GM23338 (cell line): ENCODE data around the gene HRH3. TPM values are rescaled to one million over a fixed set of nuclear protein-coding genes. Genes with fewer than 3 reads are reported as not detected.

Experiments
- ATAC-seq: fragments of 200-7000 bp; cut with Tn5 transposase; 3 replicates; pipeline ENCODE4 v1.9.1; 2020
- DNase-seq: peaks from one replicate; pipeline ENCODE4 v3.0.0-alpha.2; 2015; ENCODE audit warnings: low spot score
- H2AFZ ChIP-seq: fragments of 200-600 bp; sonication (generic); 2 replicates; pipeline ENCODE4 v1.8.0; 2016; ENCODE audit warnings: antibody characterized with exemption, mild to moderate bottlenecking, moderate library complexity
- H3F3A ChIP-seq: fragments of 200-600 bp; sonication (generic); replicated peaks from 2 replicates; pipeline ENCODE4 v1.8.0; 2017; ENCODE audit warnings: antibody characterized with exemption, mixed run types, low read depth
- H3K27ac ChIP-seq: fragments of 200-600 bp; sonication (generic); 2 replicates; pipeline ENCODE4 v1.6.1; 2016; ENCODE audit warnings: low read depth
- H3K27me3 ChIP-seq: fragments of 200-600 bp; sonication (generic); 2 replicates; pipeline ENCODE4 v1.8.0; 2016; ENCODE audit warnings: mild to moderate bottlenecking, mixed run types, moderate library complexity; ENCODE audit not compliant: insufficient read depth
- H3K36me3 ChIP-seq: fragments of 200-600 bp; sonication (generic); 2 replicates; pipeline ENCODE4 v1.8.0; 2016; ENCODE audit warnings: mild to moderate bottlenecking; ENCODE audit not compliant: insufficient read depth
- H3K4me1 ChIP-seq: fragments of 200-600 bp; sonication (generic); 2 replicates; pipeline ENCODE4 v1.8.0; 2016; ENCODE audit warnings: mild to moderate bottlenecking, moderate library complexity; ENCODE audit not compliant: insufficient read depth
- H3K4me2 ChIP-seq: fragments of 200-600 bp; sonication (generic); 2 replicates; pipeline ENCODE4 v1.7.1; 2017; ENCODE audit warnings: mixed run types
- H3K4me3 ChIP-seq: fragments of 200-600 bp; sonication (generic); 2 replicates; pipeline ENCODE4 v1.6.1; 2016; ENCODE audit warnings: mixed run types
- H3K79me2 ChIP-seq: fragments of 200-600 bp; sonication (generic); replicated peaks from 2 replicates; pipeline ENCODE4 v1.8.0; 2017; ENCODE audit warnings: mild to moderate bottlenecking; ENCODE audit not compliant: insufficient read depth
- H3K9me2 ChIP-seq: fragments of 200-600 bp; sonication (generic); 2 replicates; pipeline ENCODE4 v1.8.0; 2017; ENCODE audit not compliant: insufficient read depth
- H4K20me1 ChIP-seq: fragments of 200-600 bp; sonication (generic); replicated peaks from 2 replicates; pipeline ENCODE4 v1.8.0; 2017; ENCODE audit warnings: mild to moderate bottlenecking; ENCODE audit not compliant: insufficient read depth
- H3K27ac Mint-ChIP-seq: 2 replicates; pipeline ENCODE4 v1.8.0; 2020; ENCODE audit warnings: inconsistent platforms, mild to moderate bottlenecking, moderate library complexity, mixed read lengths
- H3K27me3 Mint-ChIP-seq: 3 replicates; pipeline ENCODE4 v1.8.0; 2022; ENCODE audit warnings: low read depth, mild to moderate bottlenecking, moderate library complexity, mixed read lengths, inconsistent platforms; ENCODE audit not compliant: insufficient read depth, poor library complexity
- H3K36me3 Mint-ChIP-seq: 3 replicates; pipeline ENCODE4 v1.8.0; 2021; ENCODE audit warnings: low read depth, mild to moderate bottlenecking, inconsistent platforms, moderate library complexity, mixed read lengths
- H3K4me1 Mint-ChIP-seq: 3 replicates; pipeline ENCODE4 v1.8.0; 2020; ENCODE audit warnings: mild to moderate bottlenecking, inconsistent platforms, mixed read lengths
- H3K4me3 Mint-ChIP-seq: 3 replicates; pipeline ENCODE4 v1.8.0; 2021; ENCODE audit warnings: moderate library complexity, mild to moderate bottlenecking, inconsistent platforms, mixed read lengths
- H3K9me3 Mint-ChIP-seq: 3 replicates; pipeline ENCODE4 v1.8.0; 2020; ENCODE audit warnings: moderate library complexity, mild to moderate bottlenecking, inconsistent platforms, mixed read lengths
- CREB1 ChIP-seq: fragments of 250-450 bp; sonication (Bioruptor Pico); IDR thresholded peaks from 2 replicates; pipeline ENCODE4 v1.5.0; 2020; ENCODE audit warnings: low read depth, mild to moderate bottlenecking, moderate library complexity
- CTCF ChIP-seq, 2 experiments: fragments of 200-600 bp in 1 of 2; sonication (generic) in 1 of 2; conservative IDR thresholded peaks; 2 replicates each; pipeline versions ENCODE4 v1.5.1 to v1.6.1; 2016 to 2017; ENCODE audit warnings: antibody characterized with exemption in 2 of 2, low read depth in 2 of 2, mild to moderate bottlenecking in 2 of 2, moderate library complexity in 1 of 2
- ETS1 ChIP-seq: IDR thresholded peaks from 2 replicates; pipeline ENCODE4 v1.6.1; 2016; ENCODE audit warnings: antibody characterized with exemption
- EZH2 ChIP-seq: fragments of 200-600 bp; sonication (generic); IDR thresholded peaks from one replicate; pipeline ENCODE4 v1.8.0; 2017; ENCODE audit warnings: antibody characterized with exemption, mild to moderate bottlenecking, low read depth; ENCODE audit not compliant: unreplicated experiment
- EZH2phosphoT487 ChIP-seq: fragments of 200-600 bp; sonication (generic); IDR thresholded peaks from one replicate; pipeline ENCODE4 v1.8.1; 2018; ENCODE audit warnings: antibody characterized with exemption; ENCODE audit not compliant: unreplicated experiment
- JUNB ChIP-seq: IDR thresholded peaks from one replicate; pipeline ENCODE4 v1.6.1; 2016; ENCODE audit warnings: antibody characterized with exemption; ENCODE audit not compliant: unreplicated experiment
- NANOG ChIP-seq: IDR thresholded peaks from 2 replicates; pipeline ENCODE4 v1.6.1; 2016; ENCODE audit warnings: antibody characterized with exemption, borderline replicate concordance
- POLR2AphosphoS5 ChIP-seq: IDR thresholded peaks from 2 replicates; pipeline ENCODE4 v1.6.1; 2016; ENCODE audit warnings: antibody characterized with exemption, low read depth
- REST ChIP-seq: IDR thresholded peaks from one replicate; pipeline ENCODE4 v1.6.1; 2018; ENCODE audit warnings: antibody characterized with exemption; ENCODE audit not compliant: unreplicated experiment
- STAT1 ChIP-seq: IDR thresholded peaks from one replicate; pipeline ENCODE4 v1.6.1; 2016; ENCODE audit warnings: antibody characterized with exemption; ENCODE audit not compliant: unreplicated experiment
- ZNF114 ChIP-seq: fragments of 250-450 bp; sonication (Bioruptor Pico); IDR thresholded peaks from 2 replicates; pipeline ENCODE4 v1.5.0; 2020; ENCODE audit warnings: mild to moderate bottlenecking, moderate library complexity
- ZNF331 ChIP-seq: fragments of 250-450 bp; sonication (Bioruptor Pico); IDR thresholded peaks from 2 replicates; pipeline ENCODE4 v1.5.0; 2020; ENCODE audit warnings: low read depth, mild to moderate bottlenecking, moderate library complexity
- ZNF462 ChIP-seq: fragments of 250-450 bp; sonication (Bioruptor Pico); IDR thresholded peaks from 2 replicates; pipeline ENCODE4 v1.5.0; 2020; ENCODE audit warnings: mild to moderate bottlenecking, moderate library complexity
- polyA plus RNA-seq: library from polyadenylated mRNA; unstranded; fragments of >200 nt; fragmentation: Nextera tagmentation; extraction: Ambion mirVana; gene quantifications from 2 replicates; pipeline ENCODE4 v1.2.1, GENCODE V29; 2016
- total RNA-seq: library from RNA; depleted of rRNA; stranded (reverse); fragments of >200 nt; shearing (Covaris generic); gene quantifications from 2 replicates; pipeline ENCODE4 v1.2.3, GENCODE V29; 2014

HRH3 gene
- total and polyA plus RNA-seq, 2 experiments from 2014 or later = 1.5 to 5.2 TPM

- H3K79me2 ChIP-seq = peaks cover 49% of the 10 kb centered on the region
Measured at GRCh38 chr20:62255976-62256375, 35.9 kb upstream of the HRH3 start.

More at GRCh38 chr20:62255976-62256375, 35.9 kb upstream of the HRH3 start:
- H2AFZ ChIP-seq = no peak overlapping the region
- Mint-ChIP-seq H3K27ac (no peak overlapping the region), H3K9me3 (no peaks in the 10 kb centered on the region; the same call in 2 of the 3 replicates), H3K36me3 (peaks cover 14% of the 10 kb centered on the region), H3K4me1 (peaks cover 10% of the 10 kb centered on the region), H3K27me3 (peaks cover 7% of the 10 kb centered on the region), H3K4me3 (no peak overlapping the region)
- no peaks in the 10 kb centered on the region; the same call in 1 of the 2 replicates for H3K36me3 ChIP-seq
- H3K4me1 ChIP-seq = no peaks in the 10 kb centered on the region
- no peak overlapping the region for H3K27ac ChIP-seq
- DNase-seq (no peak), ATAC-seq (no peak)
- H3K27me3 ChIP-seq = no peaks in the 10 kb centered on the region
- no peaks in the 10 kb centered on the region for H3K9me2 ChIP-seq
- TF ChIP-seq POLR2AphosphoS5 = no peak
- no peak for TF ChIP-seq ZNF114 (CRISPR knock-in tag)
- TF ChIP-seq JUNB = no peak
- no peak for TF ChIP-seq ZNF462 (CRISPR knock-in tag)
- no peak for TF ChIP-seq STAT1
- no peak for TF ChIP-seq ETS1
- no peak for TF ChIP-seq EZH2
- no peak for TF ChIP-seq CTCF (conservative IDR thresholded peaks at IDR 0.05; ENCODE audit: low read depth in 2 of 2)
- no peak for TF ChIP-seq REST
- TF ChIP-seq EZH2phosphoT487 = no peak
- TF ChIP-seq NANOG = no peak
- no peak for TF ChIP-seq ZNF331 (CRISPR knock-in tag)
- no peak for TF ChIP-seq CREB1
- H4K20me1 ChIP-seq = peaks cover 16% of the 10 kb centered on the region
- H3K4me2 ChIP-seq = no peak overlapping the region
- H3K4me3 ChIP-seq = no peak overlapping the region
- H3F3A ChIP-seq = 0 out of 2 replicates have a peak, but pooled peaks cover 9% of the 10 kb centered on the region
